NCI-H2029 (cell line): Measurements from ENCODE around the gene MED12.

Source experiments
- DNase-seq: peaks from one replicate; lab custom pipeline; 2025; lab: John Stamatoyannopoulos, UW

Gene MED12

GRCh38 chrX:71118032-71118984, at the start of gene MED12:
MED12 (plus strand) TSS chrX:71118596; CDS start chrX:71118755, 159 bp downstream.
- peak; percentile 18 for DNase-seq

- DNase-seq, result no peak
These were observed 47.9 kb upstream of the MED12 start for GRCh38 chrX:71070531-71070930.

- no peak for DNase-seq
These were observed 36.9 kb upstream of the MED12 start for GRCh38 chrX:71081330-71082123.

DNA sequence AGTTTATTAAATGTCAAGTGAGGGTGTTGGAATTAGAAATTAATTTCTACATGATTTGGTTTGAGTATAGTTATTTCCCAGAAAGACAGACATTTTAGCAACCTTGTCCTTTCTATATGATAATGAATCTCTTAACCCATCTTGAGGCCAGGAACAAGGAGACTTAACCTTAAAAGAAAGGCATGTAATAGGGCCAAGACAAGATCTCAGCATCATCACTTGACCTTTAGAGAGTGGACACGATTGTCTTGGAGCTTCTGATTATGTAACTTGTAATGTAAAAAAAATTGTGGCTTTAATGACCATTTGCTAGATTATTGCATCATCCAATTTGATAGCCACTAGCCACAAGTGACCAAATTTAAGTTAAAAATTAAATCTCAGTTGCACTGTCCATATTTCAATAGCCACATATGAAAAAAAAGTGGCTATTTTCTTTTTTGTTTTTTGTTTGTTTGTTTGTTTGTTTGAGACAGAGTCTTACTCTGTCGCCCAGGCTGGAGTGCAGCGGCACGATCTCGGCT, 36.2 kb upstream of the MED12 start:
- no peak for DNase-seq

- DNase-seq, result no peak
These were observed 35.6 kb upstream of the MED12 start for GRCh38 chrX:71082822-71083221.

- no peak for DNase-seq
These were observed 32.5 kb upstream of the MED12 start for GRCh38 chrX:71085900-71086299.

- DNase-seq, result no peak
These were observed 27.1 kb upstream of the MED12 start for GRCh38 chrX:71091263-71091662.

DNA sequence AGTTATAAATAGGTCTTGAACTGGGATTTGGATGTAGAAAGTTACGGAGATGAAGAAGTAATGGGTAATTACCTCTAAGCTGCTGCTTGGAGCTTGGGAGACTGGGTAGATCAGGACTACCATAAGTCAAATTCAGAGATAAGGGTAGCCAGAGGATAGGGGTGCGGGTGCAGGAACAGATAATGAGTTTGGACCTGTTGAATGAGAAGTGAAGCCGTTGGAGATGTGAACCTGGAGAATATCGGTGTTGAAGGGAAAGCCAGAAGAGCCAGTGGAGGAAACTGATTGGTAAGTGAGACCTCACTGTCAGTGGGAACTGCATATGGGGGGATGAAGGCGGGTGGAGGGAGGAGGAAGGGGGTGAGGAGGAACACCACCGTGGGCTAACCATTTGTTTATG, 23.4 kb upstream of the MED12 start:
- DNase-seq, result no peak

- DNase-seq, result peak; percentile 68
These were observed 22.8 kb upstream of the MED12 start, which contains the start of gene FOXO4 for GRCh38 chrX:71095555-71095980. FOXO4 (plus strand) TSS chrX:71095851; CDS start chrX:71096529, 678 bp downstream.

DNA sequence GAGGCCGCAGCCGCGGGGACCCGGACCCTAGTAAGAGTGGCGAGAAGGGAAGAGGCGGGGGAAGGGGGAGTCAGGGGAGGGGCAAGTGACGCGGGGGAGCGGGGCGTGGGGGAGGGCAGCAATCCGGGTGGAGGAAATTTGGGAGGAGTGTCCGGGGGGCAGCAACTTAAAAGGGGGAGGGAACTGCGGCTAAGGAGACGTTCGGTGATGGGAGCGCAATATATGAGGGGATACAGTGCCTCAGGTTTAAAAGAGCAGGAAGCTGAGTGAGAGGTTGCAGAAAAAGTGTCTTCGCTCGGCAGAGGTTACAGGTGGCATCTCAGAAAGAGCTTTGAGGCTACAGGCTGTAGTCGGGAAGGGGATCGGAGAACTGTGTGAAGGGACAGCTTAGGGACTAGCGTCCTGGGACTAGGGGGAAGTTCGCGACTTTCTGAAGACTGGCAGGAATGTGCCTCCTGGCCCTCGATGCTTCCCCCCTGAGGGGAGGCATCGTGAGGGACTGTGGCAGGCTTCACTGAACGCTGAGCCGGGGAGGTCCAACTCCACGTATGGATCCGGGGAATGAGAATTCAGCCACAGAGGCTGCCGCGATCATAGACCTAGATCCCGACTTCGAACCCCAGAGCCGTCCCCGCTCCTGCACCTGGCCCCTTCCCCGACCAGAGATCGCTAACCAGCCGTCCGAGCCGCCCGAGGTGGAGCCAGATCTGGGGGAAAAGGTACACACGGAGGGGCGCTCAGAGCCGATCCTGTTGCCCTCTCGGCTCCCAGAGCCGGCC, 22.2 kb upstream of the MED12 start:
- no peak for DNase-seq

- DNase-seq, result no peak
These were observed 21.7 kb upstream of the MED12 start for GRCh38 chrX:71096760-71097032.

- no peak for DNase-seq
These were observed 20.1 kb upstream of the MED12 start for GRCh38 chrX:71098302-71098701.

DNA sequence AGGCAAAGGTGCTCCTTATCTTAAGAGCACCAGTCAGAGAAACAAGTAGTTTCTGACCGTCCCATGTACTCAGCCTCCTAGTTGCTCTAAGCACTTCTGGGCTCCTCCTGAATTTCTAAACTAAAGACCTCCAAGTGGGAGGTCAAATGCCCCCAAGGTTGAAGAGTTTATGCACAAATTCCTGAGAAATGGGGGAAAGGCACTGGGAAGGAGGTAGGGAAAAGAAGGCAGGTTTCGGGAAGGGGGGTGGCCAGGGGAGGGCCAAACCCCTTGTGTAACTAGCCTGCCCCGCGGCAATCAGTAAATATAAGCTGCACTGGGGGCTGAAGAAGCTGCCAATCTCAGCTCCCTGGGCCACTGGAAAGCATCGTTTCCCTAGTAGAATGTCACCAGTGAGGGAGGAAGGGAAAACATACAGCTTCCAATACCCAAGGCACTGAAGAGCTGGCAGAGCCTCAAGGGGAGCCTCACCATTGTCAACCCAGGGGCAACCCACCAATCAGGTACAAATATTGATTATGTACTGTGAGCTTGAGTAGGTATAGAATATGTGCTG, 19.4 kb upstream of the MED12 start:
- no peak for DNase-seq

DNA sequence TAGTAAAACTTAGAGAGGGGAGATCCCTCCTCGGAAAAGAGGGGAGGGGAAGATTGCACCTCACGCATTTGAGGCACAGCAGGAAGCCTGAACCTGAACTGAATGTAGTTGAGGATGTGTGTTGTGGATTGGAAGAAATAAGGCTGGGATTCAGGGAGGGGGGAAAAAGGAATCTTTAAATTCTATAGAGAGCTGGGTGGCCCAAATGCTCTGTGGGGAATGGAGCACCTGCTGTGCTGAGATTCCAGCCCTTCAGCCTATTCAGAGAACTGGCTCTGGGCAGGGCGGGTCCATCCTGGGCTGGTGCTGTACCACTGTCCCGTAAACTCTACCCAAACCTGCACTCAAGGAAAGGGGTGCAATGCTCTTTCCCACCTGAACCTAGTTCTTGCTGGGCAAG, 18.7 kb upstream of the MED12 start:
- no peak for DNase-seq

- no peak for DNase-seq
These were observed 17.6 kb upstream of the MED12 start for GRCh38 chrX:71100581-71101505.

- no peak for DNase-seq
These were observed 16.1 kb upstream of the MED12 start for GRCh38 chrX:71102292-71102691.

- DNase-seq, result no peak
These were observed 15.0 kb upstream of the MED12 start for GRCh38 chrX:71103110-71103983.

- DNase-seq, result no peak
These were observed 12.8 kb upstream of the MED12 start for GRCh38 chrX:71105628-71106027.

DNA sequence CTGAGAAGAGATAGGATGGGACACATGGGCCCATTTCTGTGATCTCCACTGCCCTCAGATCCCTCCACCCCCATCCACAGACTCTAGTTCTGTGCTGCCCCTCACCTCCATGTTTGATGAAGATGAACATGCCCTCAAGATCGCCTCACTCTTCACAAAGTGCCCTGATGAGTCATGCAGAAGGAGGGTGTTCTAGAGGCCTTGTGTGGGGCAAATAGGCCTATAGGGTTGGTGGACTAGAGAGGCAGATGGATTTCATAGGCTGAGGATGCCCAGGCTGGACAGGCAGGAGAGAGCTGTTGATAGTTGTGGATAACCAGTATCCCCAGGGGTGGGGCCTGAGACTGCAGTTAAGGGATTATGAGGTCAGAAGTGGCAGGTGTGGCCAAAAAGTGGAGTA, 12.0 kb upstream of the MED12 start, which contains the start of gene CXorf65:
TSS of gene CXorf65 (minus strand) at position 314 of the 400 bp plus-strand sequence. CDS start at position 130, 184 bp downstream.
- DNase-seq, result no peak
